H1 (cell line): ENCODE measurements around the gene FMNL2. TPM values are rescaled to one million over a fixed set of nuclear protein-coding genes. Genes with fewer than 3 reads are reported as not detected.

Experiments
- polyA plus RNA-seq, 7 experiments: library from polyadenylated mRNA; depleted of rRNA in 3 of 7; stranded (reverse) in 5 of 7; unstranded in 2 of 7; fragments of >200 nt in 5 of 7; fragments of 200-250 nt in 2 of 7; gene quantifications; 1 replicate in 5 of 7; 2 replicates in 1 of 7; 4 replicates in 1 of 7; pipeline versions ENCODE4 v1.2.1 to v1.2.3, GENCODE V29; 2011 to 2013; ENCODE audit warnings: missing spikeins in 2 of 7, mixed read lengths in 2 of 7
- total RNA-seq: library from RNA; stranded (reverse); fragmentation: NEBNext Ultra II Directional; extraction: Animal tissue kit (Norgen Biotek cat#: 25700); gene quantifications from 2 replicates; pipeline ENCODE4 v1.2.1, GENCODE V29; 2021
- TF ChIP-seq, protein P1 (sequence below): fragments of 300-600 bp; sonication (generic); IDR thresholded peaks from 2 replicates; pipeline ENCODE4 v1.7.1; 2012; ENCODE audit warnings: low read length, moderate library complexity, mild to moderate bottlenecking, inconsistent platforms; ENCODE audit not compliant: insufficient replicate concordance

Gene FMNL2
- total and polyA plus RNA-seq, 2 of the 8 experiments (the other 6 are each of a cell fraction or from before 2014, with no cell fraction given) = 15.5 to 45.1 TPM

DNA sequence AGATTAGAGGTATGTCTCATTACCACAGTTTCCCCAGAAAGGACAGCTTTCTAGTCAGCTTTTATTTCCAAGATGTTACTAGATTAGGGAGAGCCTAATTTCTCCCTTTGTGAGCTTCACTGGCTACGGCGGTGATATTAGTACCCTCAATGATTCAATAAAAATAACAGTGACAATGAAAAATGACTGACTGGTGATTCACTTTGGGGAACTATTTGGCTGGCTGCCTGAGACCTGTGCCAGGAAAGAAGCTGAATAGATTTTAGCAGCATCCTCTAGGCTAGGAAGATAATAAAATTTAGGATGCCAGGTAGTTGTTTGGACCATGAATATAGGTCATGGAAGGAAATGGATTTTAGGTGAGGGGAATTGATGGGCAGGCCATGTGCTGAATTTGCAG, 178.7 kb downstream of the FMNL2 start (continued):
- TF ChIP-seq, protein P1, sequence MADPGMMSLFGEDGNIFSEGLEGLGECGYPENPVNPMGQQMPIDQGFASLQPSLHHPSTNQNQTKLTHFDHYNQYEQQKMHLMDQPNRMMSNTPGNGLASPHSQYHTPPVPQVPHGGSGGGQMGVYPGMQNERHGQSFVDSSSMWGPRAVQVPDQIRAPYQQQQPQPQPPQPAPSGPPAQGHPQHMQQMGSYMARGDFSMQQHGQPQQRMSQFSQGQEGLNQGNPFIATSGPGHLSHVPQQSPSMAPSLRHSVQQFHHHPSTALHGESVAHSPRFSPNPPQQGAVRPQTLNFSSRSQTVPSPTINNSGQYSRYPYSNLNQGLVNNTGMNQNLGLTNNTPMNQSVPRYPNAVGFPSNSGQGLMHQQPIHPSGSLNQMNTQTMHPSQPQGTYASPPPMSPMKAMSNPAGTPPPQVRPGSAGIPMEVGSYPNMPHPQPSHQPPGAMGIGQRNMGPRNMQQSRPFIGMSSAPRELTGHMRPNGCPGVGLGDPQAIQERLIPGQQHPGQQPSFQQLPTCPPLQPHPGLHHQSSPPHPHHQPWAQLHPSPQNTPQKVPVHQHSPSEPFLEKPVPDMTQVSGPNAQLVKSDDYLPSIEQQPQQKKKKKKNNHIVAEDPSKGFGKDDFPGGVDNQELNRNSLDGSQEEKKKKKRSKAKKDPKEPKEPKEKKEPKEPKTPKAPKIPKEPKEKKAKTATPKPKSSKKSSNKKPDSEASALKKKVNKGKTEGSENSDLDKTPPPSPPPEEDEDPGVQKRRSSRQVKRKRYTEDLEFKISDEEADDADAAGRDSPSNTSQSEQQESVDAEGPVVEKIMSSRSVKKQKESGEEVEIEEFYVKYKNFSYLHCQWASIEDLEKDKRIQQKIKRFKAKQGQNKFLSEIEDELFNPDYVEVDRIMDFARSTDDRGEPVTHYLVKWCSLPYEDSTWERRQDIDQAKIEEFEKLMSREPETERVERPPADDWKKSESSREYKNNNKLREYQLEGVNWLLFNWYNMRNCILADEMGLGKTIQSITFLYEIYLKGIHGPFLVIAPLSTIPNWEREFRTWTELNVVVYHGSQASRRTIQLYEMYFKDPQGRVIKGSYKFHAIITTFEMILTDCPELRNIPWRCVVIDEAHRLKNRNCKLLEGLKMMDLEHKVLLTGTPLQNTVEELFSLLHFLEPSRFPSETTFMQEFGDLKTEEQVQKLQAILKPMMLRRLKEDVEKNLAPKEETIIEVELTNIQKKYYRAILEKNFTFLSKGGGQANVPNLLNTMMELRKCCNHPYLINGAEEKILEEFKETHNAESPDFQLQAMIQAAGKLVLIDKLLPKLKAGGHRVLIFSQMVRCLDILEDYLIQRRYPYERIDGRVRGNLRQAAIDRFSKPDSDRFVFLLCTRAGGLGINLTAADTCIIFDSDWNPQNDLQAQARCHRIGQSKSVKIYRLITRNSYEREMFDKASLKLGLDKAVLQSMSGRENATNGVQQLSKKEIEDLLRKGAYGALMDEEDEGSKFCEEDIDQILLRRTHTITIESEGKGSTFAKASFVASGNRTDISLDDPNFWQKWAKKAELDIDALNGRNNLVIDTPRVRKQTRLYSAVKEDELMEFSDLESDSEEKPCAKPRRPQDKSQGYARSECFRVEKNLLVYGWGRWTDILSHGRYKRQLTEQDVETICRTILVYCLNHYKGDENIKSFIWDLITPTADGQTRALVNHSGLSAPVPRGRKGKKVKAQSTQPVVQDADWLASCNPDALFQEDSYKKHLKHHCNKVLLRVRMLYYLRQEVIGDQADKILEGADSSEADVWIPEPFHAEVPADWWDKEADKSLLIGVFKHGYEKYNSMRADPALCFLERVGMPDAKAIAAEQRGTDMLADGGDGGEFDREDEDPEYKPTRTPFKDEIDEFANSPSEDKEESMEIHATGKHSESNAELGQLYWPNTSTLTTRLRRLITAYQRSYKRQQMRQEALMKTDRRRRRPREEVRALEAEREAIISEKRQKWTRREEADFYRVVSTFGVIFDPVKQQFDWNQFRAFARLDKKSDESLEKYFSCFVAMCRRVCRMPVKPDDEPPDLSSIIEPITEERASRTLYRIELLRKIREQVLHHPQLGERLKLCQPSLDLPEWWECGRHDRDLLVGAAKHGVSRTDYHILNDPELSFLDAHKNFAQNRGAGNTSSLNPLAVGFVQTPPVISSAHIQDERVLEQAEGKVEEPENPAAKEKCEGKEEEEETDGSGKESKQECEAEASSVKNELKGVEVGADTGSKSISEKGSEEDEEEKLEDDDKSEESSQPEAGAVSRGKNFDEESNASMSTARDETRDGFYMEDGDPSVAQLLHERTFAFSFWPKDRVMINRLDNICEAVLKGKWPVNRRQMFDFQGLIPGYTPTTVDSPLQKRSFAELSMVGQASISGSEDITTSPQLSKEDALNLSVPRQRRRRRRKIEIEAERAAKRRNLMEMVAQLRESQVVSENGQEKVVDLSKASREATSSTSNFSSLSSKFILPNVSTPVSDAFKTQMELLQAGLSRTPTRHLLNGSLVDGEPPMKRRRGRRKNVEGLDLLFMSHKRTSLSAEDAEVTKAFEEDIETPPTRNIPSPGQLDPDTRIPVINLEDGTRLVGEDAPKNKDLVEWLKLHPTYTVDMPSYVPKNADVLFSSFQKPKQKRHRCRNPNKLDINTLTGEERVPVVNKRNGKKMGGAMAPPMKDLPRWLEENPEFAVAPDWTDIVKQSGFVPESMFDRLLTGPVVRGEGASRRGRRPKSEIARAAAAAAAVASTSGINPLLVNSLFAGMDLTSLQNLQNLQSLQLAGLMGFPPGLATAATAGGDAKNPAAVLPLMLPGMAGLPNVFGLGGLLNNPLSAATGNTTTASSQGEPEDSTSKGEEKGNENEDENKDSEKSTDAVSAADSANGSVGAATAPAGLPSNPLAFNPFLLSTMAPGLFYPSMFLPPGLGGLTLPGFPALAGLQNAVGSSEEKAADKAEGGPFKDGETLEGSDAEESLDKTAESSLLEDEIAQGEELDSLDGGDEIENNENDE = no peak
